Astrocyte of the spinal cord (primary cell): Measurements from ENCODE around the gene POLR1A.

Experiments
- DNase-seq: peaks from one replicate; pipeline ENCODE4 v3.0.0; 2011; ENCODE audit warnings: low read depth, low spot score
- H3K4me3 ChIP-seq: 2 replicates; pipeline ENCODE4 v1.5.1; 2011; ENCODE audit warnings: low read depth, mild to moderate bottlenecking, low read length, moderate library complexity
- in situ Hi-C: cut with HindIII; loops from 2 replicates; pipeline ENCODE4 v1.10.0; 2017; ENCODE audit warnings: low sequenced_read_pairs
- TF ChIP-seq, protein P1 (sequence below): IDR thresholded peaks from 2 replicates; pipeline ENCODE4 v1.5.1; 2012; ENCODE audit warnings: low read depth, mild to moderate bottlenecking, low read length, inconsistent platforms

Gene POLR1A

DNA sequence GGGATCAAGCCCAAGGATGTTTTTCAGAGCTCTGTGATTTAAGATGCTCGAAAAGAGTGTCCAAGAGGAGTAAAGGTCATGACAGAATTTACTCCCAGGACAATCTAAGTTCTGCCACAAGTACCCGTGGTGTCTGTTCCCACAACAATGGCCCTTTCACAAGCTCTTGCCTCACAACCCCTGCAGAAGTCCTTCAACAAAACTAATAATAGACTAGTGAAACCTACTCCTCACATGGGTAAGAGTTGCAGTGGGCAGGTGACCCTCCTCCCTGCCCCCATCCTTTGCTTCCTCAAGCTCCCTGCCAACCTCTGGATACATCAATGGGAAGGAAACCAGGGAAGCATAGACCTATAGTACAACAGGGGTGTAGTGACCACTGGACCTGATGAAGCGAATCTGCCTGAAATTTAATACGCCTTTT lies 35.3 kb upstream of the POLR1A start:
- DNase-seq = no peak
- H3K4me3 ChIP-seq = no peak overlapping the region
- TF ChIP-seq, protein P1, sequence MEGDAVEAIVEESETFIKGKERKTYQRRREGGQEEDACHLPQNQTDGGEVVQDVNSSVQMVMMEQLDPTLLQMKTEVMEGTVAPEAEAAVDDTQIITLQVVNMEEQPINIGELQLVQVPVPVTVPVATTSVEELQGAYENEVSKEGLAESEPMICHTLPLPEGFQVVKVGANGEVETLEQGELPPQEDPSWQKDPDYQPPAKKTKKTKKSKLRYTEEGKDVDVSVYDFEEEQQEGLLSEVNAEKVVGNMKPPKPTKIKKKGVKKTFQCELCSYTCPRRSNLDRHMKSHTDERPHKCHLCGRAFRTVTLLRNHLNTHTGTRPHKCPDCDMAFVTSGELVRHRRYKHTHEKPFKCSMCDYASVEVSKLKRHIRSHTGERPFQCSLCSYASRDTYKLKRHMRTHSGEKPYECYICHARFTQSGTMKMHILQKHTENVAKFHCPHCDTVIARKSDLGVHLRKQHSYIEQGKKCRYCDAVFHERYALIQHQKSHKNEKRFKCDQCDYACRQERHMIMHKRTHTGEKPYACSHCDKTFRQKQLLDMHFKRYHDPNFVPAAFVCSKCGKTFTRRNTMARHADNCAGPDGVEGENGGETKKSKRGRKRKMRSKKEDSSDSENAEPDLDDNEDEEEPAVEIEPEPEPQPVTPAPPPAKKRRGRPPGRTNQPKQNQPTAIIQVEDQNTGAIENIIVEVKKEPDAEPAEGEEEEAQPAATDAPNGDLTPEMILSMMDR = no peak
- in situ Hi-C loops = no loop called here

- H3K4me3 ChIP-seq = no peak overlapping the region
- in situ Hi-C loops = no loop called here
- no peak for DNase-seq
- TF ChIP-seq, protein P1 = no peak
Observed at GRCh38 chr2:86139981-86140380, 34.3 kb upstream of the POLR1A start.

DNA sequence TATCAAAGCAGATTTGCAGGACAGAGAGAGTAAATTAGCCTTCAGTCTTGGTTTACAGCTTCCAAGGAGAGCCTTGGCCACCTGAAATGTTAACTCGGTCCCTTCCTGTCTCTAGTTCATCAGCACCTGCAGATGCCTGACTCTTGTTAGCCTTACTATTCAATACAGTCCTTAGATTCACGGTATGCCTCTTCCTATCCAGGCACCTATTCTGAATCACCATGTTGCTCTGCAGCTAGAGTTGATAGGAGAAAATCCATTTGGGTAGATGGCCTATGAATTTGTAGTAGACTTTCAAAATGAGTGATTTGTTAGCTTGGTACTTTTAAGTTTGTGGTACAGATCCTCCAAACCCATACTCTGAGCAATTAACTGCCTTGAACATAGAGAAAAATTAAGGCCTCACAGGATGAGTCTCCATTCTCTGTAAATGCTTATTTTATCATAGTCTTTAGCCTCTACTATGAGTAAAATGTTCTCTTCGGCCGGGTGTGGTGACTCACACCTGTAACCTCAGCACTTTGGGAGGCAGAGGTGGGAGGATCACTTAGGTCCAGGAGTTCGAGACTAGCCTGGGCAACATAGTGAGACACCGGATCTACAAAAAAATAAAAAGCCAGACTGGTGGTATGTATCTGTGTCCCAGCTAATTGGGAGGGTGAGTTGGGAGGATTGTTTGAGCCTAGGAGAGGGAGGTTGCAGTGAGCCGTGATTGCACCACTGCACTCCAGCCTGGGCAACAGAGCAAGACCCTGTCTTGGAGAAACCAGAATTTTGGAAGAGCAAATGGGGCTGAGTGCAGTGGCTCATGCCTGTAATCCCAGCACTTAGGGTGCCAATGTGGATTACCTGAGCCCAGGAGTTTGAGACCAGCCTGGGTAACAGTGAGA lies 33.3 kb upstream of the POLR1A start:
- in situ Hi-C loops = no loop called here
- no peak overlapping the region for H3K4me3 ChIP-seq
- TF ChIP-seq, protein P1 = no peak
- DNase-seq = no peak

GRCh38 chr2:86136141-86136540 lies 30.5 kb upstream of the POLR1A start:
- no peak for DNase-seq
- in situ Hi-C loops = no loop called here

GRCh38 chr2:86135653-86136052 lies 30.0 kb upstream of the POLR1A start:
- no peak overlapping the region for H3K4me3 ChIP-seq
- in situ Hi-C loops = no loop called here
- TF ChIP-seq, protein P1 = no peak
- no peak for DNase-seq

More at GRCh38 chr2:86136141-86136540, 30.5 kb upstream of the POLR1A start:
- H3K4me3 ChIP-seq = no peak overlapping the region
- TF ChIP-seq, protein P1 = no peak

GRCh38 chr2:86134709-86135108 lies 29.0 kb upstream of the POLR1A start:
- H3K4me3 ChIP-seq = no peak overlapping the region
- DNase-seq = no peak
- in situ Hi-C loops = no loop called here
- TF ChIP-seq, protein P1 = no peak
